DND-41 (cell line): Measurements from ENCODE around the gene ABCD1.

Source experiments
- ATAC-seq: fragments of 200-7000 bp; cut with Tn5 transposase; 3 replicates; pipeline ENCODE4 v1.9.1; 2021; ENCODE audit warnings: low read depth; ENCODE audit not compliant: insufficient read depth
- DNase-seq: peaks from one replicate; pipeline ENCODE4 v3.0.0-alpha.2; 2020
- H2AFZ ChIP-seq: 2 replicates; pipeline ENCODE4 v1.6.0; 2012; ENCODE audit warnings: low read depth, low read length
- H3K27ac ChIP-seq: 2 replicates; pipeline ENCODE4 v1.5.1; 2012; ENCODE audit warnings: low read length, inconsistent platforms
- H3K27me3 ChIP-seq: fragments of 200-600 bp; sonication (generic); 2 replicates; pipeline ENCODE4 v1.6.0; 2012; ENCODE audit warnings: low read length, mild to moderate bottlenecking, inconsistent platforms; ENCODE audit not compliant: insufficient read depth, poor library complexity
- H3K36me3 ChIP-seq: 2 replicates; pipeline ENCODE4 v1.5.1; 2012; ENCODE audit warnings: low read length, inconsistent platforms; ENCODE audit not compliant: insufficient read depth
- H3K4me1 ChIP-seq: 2 replicates; pipeline ENCODE4 v1.5.1; 2012; ENCODE audit warnings: mild to moderate bottlenecking, low read length; ENCODE audit not compliant: insufficient read depth
- H3K4me2 ChIP-seq: 2 replicates; pipeline ENCODE4 v1.6.0; 2012; ENCODE audit warnings: mild to moderate bottlenecking, moderate library complexity, low read length, inconsistent platforms; ENCODE audit not compliant: insufficient read depth
- H3K4me3 ChIP-seq, 2 experiments: fragments of 200-600 bp in 1 of 2; shearing (Covaris generic) in 1 of 2; 2 replicates each; pipeline ENCODE4 v1.5.1; 2012 to 2016; ENCODE audit warnings: inconsistent platforms in 2 of 2, low read length in 2 of 2, mild to moderate bottlenecking in 2 of 2, low read depth in 1 of 2, moderate library complexity in 1 of 2
- H3K79me2 ChIP-seq: 2 replicates; pipeline ENCODE4 v1.6.0; 2012; ENCODE audit warnings: low read length, inconsistent platforms; ENCODE audit not compliant: insufficient read depth
- H3K9ac ChIP-seq: 2 replicates; pipeline ENCODE4 v1.6.0; 2012; ENCODE audit warnings: low read depth, mild to moderate bottlenecking, inconsistent platforms, low read length, moderate library complexity
- H3K9me3 ChIP-seq: 2 replicates; pipeline ENCODE4 v1.5.1; 2012; ENCODE audit warnings: low read length, moderate library complexity, mild to moderate bottlenecking, inconsistent platforms; ENCODE audit not compliant: insufficient read depth, severe bottlenecking
- H4K20me1 ChIP-seq: 2 replicates; pipeline ENCODE4 v1.6.0; 2012; ENCODE audit warnings: low read length; ENCODE audit not compliant: insufficient read depth
- CTCF ChIP-seq: IDR thresholded peaks from 2 replicates; pipeline ENCODE4 v1.5.1; 2012; ENCODE audit warnings: borderline replicate concordance, low read length, moderate library complexity, mild to moderate bottlenecking; ENCODE audit not compliant: poor library complexity, severe bottlenecking; ENCODE audit errors: extremely low read depth
- EZH2 ChIP-seq: IDR thresholded peaks from 3 replicates; pipeline ENCODE4 v1.6.1; 2012; ENCODE audit warnings: borderline replicate concordance, low read depth, mild to moderate bottlenecking, moderate library complexity, low read length, inconsistent platforms; ENCODE audit not compliant: severe bottlenecking

Gene ABCD1

GRCh38 chrX:153776120-153776599, 51.5 kb downstream of the ABCD1 start:
- DNase-seq (no peak), ATAC-seq (no peak)
- no peaks in the 10 kb centered on the region for H3K36me3 ChIP-seq
- H3K79me2 ChIP-seq, result no peaks in the 10 kb centered on the region
- no peak overlapping the region for H3K4me2 ChIP-seq
- no peak overlapping the region for H3K4me3 ChIP-seq
- TF ChIP-seq EZH2 (no peak), CTCF (no peak)
- no peak overlapping the region for H3K9ac ChIP-seq
- H4K20me1 ChIP-seq, result no peaks in the 10 kb centered on the region
- H3K27ac ChIP-seq, result no peak overlapping the region
- no peaks in the 10 kb centered on the region for H3K27me3 ChIP-seq
- no peak overlapping the region for H2AFZ ChIP-seq
- no peaks in the 10 kb centered on the region for H3K9me3 ChIP-seq
- H3K4me1 ChIP-seq, result no peaks in the 10 kb centered on the region

DNA sequence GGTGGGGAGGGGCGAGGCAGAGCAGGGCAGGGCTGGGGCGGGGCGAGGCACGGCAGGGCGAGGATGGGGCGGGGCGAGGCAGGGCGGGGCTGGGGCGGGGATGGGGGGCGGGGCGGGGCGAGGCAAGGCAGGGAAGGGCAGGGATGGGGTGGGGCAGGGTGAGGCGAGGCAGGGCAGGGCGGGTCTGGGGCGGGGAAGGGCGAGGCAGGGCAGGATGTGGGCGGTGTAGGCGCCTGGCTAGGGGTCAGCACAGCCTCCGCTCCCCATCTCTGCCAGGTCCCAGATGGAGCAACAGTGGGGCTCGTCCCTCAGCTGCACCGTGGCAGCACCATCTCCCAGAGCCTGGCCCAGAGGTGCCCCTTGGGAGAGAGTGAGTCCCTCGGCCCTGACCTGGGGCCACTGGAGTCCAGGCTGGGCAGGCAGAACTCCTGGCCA, 52.0 kb downstream of the ABCD1 start:
- Histone ChIP-seq H3K79me2 (no peaks in the 10 kb centered on the region), H2AFZ (no peak overlapping the region), H3K27me3 (no peaks in the 10 kb centered on the region), H3K36me3 (no peaks in the 10 kb centered on the region), H3K27ac (no peak overlapping the region), H3K4me1 (no peaks in the 10 kb centered on the region), H3K9me3 (no peaks in the 10 kb centered on the region), H3K9ac (no peak overlapping the region), H3K4me2 (no peak overlapping the region), H3K4me3 (no peak overlapping the region), H4K20me1 (no peaks in the 10 kb centered on the region)
- DNase-seq (no peak), ATAC-seq (no peak)
- TF ChIP-seq CTCF (no peak), EZH2 (no peak)

GRCh38 chrX:153777261-153778090, 52.8 kb downstream of the ABCD1 start:
- H4K20me1 ChIP-seq, result no peaks in the 10 kb centered on the region
- H3K36me3 ChIP-seq, result no peaks in the 10 kb centered on the region
- no peaks in the 10 kb centered on the region for H3K9me3 ChIP-seq
- H3K4me1 ChIP-seq, result no peaks in the 10 kb centered on the region
- TF ChIP-seq EZH2 (no peak), CTCF (no peak)
- no peaks in the 10 kb centered on the region for H3K79me2 ChIP-seq
- no peak overlapping the region for H3K9ac ChIP-seq
- no peaks in the 10 kb centered on the region for H3K27me3 ChIP-seq
- no peak overlapping the region for H3K4me3 ChIP-seq
- H2AFZ ChIP-seq, result no peak overlapping the region
- ATAC-seq (no peak), DNase-seq (no peak)
- H3K4me2 ChIP-seq, result no peak overlapping the region
- no peak overlapping the region for H3K27ac ChIP-seq
